ENCODE measurements around the gene TRAF4.
"Not testable (repeated sequence)": the region's sequence is repeated elsewhere in the genome, so short reads cannot be mapped to it uniquely, and the experiment has no call there.

The TRAF4 gene

DNA sequence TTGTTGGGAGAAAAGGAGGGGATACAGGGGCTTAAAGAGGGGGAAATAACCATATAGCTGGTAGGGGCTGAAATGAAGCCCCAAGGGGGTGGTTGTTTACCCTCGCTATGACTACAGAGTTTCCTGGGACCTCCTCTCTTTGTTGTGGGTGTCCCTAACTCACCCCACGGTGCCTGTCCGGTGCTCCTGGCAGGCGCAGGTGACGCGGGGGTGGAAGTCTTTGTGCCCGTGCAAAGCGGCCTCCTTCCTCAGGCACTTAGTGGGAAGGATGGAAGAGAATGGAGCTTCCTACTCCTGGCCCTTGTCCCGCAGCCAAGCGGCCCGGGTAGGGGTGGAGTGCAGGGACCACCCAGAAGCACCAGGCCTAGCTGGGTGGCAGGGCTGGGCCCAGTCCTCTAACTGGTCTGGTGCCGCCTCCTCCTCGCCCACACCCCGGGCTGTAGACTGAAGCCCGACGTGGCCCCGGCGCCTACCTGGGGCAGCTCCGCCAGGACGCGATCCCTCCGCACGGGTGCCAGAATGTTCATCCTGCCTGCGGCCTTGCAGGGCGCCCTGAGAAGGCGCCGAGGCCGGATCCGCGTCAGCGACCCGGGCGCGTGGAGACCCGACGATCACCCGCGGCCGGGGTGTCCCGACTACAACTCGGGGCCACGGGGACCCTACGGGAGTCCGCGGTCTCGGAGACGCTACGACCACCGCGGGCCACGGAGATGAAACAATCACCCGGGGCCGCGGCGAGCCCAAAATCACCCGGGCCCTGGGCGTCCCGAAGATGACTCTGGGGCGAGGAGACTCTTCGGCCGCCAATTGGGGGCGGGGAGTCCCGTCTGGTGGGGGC, 26.9 kb upstream of the TRAF4 start:
- DNase-seq: no peak

DNA sequence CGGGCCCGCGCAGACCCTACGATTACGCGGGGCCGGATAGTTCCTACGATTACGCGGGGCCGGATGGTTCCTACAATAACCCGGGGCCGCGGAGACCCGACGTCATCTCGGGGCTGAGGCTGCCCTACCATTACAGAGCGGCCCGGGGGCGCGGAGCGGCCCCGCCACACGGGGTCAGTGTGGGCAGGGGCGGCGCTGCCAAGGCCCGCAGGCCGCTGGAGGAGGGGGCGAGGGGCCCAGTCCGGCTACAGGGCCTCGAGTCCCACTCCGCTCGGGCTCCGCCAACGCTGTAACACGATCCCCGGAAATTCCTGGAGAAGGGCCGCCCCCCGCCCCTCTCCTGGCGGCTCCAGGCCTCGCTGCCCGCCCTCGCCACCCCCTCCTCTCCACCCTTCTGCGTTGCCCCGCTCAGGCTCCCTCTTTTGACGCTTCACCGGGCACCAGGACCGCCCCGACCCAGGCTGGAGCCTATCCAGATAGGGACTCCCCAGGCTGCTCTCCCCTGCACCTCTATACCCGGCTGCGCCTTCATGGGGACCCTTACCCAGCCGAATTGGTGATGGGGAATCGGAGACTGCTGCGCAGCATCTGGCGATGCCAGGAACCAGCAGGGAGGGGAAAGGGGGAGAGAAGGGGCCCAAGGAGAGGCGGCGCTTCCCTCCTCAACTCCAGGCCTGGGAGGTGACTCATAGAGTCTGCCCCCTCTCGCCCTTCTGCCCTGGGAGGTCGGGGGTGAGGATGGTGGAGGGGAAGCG, 26.1 kb upstream of the TRAF4 start, which contains the start of gene RAB34:
TSS of gene RAB34 (minus strand) at position 291 of the 755 bp plus-strand sequence. CDS start 602 bp downstream, outside the sequence.
- DNase-seq: no peak

DNA sequence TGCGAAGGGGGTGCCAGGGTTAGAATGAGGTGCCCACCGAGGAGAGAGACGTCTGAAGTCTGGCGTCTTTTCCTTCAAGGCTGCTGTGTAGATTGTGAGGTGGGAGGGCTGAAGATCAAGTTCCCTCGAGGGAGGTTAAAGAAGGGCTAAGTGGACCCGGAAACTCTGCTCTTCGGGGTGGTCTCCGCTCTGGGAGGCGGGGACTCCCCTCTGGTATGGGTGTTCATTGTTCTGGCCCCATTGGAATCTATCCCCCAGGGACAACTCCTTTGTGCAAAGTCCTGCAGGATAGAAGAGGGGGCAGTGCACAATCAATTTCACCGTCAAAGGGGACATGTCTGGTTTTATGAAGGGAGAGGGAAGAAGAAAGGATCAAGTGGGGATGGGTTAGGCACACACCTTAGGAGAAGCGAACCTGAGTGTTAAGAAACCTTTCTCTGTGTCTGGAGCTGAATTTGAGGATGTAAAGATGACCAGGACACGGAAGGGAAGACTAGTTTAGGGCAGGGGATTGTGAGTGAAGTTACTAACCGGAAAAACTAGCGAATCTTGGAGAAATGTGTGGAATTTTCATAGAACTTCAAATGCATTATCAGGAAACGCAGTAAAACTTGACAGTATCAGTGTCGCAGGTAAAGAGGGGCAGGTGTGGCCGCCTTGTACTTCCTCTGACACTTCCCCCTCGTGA, 25.3 kb upstream of the TRAF4 start:
- DNase-seq: no peak

- no peak for DNase-seq
Observed at GRCh38 chr17:28719021-28719433, 24.8 kb upstream of the TRAF4 start.

DNA sequence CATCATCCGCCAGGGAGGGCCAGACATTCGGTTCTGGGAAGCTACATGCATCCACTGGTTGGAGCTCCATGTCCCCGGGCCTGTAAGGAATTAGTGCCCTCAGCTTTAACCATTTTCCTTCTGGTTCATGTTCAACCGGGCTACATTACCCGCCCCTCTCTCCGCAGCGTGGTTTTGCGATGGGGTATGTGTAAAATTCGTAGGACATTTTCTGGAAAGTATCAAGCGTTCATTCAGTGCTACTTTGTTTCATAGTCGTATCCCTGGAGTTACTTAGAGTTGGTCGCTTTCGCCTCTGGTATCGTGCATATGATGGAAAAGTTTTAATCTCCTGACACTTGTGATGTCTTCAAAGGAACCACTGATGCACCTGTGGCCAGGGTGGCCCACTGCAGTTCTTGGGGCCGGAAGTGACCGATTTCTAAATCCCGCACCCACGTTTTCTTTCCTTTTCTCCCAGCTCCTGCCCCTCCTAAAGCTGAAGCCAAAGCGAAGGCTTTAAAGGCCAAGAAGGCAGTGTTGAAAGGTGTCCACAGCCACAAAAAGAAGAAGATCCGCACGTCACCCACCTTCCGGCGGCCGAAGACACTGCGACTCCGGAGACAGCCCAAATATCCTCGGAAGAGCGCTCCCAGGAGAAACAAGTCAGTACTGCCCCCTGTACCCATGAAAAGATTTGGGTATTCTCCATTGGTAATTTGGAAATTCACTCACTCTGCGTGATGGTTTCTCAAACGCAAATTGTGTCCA, 23.4 kb upstream of the TRAF4 start:
- peak; percentile 29 for DNase-seq

DNA sequence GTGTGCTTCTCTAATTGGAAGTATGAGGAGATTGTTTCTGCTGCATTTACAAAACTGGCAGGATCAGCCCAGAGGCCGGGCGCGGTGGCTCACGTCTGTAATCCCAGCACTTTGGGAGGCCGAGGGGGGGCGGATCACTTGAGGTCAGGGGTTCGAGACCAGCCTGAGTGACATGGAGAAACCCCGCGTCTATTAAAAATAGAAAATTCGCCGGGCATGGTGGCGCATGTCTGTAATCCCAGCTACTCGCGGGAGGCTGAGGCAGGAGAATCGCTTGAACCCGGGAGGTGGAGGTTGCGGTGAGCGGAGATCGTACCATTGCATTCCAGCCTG, 22.8 kb upstream of the TRAF4 start:
- not testable (repeated sequence) for DNase-seq

DNA sequence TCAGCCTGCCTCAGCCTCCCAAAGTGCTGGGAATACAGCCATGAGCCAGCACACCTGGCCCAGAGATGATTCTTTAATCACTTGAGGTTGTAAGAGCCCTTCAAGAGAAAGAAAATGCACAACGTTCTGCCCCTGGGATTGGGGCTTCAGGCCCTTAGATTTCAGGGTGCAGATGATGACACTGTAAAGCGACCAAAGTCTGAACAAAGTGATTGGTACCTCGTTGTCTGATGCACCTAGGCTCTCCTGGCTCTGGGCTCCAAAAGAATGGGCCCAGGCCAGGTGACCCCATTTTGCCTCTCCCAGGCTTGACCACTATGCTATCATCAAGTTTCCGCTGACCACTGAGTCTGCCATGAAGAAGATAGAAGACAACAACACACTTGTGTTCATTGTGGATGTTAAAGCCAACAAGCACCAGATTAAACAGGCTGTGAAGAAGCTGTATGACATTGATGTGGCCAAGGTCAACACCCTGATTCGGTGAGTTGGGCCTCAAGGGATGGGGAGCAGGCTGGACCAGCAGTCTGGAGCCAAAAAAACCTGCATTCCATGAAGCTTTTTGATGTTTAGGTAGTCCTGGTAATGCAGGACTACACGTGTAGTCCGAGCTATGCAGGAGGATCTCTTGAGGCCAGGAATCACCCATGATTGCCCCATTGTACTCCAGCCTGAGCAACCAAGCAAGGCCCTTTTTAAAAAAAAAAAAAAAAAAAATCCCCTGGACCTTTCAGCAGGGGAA, 21.2 kb upstream of the TRAF4 start:
- no peak for DNase-seq

- DNase-seq: no peak
Observed at GRCh38 chr17:28723159-28723835, 20.5 kb upstream of the TRAF4 start.

GRCh38 chr17:28723836-28724499, 19.8 kb upstream of the TRAF4 start:
- not testable (repeated sequence) for DNase-seq

DNA sequence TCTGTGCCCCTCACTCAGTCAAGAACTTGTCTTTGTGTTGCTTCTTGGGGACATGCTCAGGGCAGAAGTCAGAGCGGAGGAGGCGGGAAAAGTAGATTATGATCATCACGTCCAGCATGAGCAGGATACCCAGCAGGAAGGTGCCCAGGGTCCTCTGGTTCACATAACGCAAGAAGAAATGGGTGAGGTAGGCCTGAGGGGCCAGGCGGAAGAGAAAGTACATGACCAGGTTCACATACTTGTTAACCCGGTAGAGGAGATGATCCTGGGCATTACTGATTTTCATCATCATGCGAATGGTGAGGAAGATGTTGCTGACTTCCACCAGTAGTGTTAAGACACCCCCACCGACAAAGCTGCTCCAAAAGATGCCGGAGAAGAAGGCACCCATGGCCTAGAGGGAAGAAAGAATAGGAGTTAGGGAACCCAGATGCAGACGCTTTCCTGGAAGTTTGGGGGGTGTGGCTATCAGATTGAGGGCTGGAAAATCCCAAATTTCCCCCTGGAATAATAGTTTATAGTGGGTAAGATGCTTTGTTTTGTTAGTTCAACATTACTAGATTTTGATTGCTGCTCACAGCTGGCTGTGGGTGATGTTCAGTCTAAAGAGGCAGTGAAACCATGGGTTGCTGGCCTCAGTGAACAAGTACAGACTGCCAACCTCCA, 19.2 kb upstream of the TRAF4 start:
- no peak for DNase-seq

DNA sequence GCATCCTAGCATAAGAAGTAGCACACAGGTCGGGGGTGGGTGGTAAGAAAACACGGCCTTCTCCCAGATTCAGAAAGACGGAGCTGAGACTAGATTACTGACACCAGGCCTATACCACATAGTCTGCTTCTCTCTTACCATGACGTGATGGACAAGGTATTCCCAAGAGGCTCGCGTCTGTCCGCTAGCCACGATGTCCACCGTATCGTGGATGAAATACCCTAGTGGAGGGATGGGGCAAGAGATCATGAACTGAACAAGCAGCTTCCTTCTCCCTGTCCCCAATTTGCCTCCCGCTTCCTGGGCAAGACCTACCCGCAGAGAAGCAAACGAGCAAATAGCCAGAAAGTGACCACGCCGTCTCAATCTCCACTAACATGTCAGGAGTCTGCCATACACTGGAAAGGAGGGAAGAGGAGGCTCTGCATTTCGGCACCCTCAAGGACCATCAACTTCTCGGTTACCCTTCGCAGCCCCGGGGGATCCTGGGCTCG, 18.6 kb upstream of the TRAF4 start:
- DNase-seq: no peak

DNA sequence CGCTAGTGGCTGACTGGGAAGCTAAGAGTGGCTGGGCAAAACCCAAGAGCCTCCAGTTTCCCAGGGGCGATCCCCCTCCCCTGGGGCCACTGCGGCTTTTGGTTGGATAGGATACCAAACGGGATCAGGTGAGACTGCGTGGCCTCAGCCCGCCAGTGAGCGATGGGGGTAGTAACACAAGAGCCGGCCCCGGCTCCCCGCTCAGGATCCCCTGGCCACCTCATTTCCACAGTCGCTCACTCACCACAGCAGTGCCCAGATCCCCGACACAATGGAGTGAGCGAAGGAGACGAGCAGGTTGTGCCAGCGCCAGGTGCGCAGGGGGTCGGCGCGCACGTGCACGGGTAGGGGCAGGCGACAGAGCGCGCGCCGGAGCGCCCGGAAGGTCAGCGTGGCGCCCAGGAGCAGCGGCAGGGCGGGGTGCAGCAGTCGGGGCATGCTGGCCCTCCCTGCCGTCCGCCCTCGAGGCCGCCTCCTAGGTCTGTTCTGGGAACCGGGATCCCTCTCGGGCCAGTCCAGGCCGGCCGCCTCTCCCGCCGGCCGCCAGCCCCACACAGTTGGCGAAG, 18.1 kb upstream of the TRAF4 start:
- DNase-seq: peak; percentile 35

DNA sequence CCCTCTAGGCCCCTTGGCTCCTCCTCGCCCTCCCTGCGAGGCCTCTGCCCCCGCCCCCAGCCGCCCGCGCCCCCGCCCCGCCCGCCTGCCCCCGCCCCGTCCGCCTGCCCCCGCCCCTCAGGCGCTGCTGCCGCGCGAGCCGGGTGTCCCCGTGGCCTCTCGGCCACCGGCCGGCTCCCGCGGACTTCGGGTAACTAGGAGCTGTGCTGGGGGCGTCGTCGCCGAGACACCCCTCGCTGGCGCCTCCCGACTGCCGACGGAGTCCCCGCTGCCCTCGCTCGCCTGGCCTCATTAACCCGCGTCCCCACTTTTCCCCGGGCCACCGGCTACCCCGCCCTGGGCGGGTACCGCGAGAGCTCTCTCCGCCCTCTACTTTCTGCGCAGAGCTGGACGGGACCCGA, 17.6 kb upstream of the TRAF4 start, which contains the start of gene TLCD1:
TSS of gene TLCD1 (minus strand) at position 8 of the 401 bp plus-strand sequence. CDS start 136 bp downstream, outside the sequence.
- peak; percentile 67 for DNase-seq

- DNase-seq: peak; percentile 87
Observed at GRCh38 chr17:28726627-28727491, 17.0 kb upstream of the TRAF4 start.

- DNase-seq: peak; percentile 96
Observed at GRCh38 chr17:28728364-28729200, 15.2 kb upstream of the TRAF4 start, which contains the start of gene NEK8. Gene NEK8, plus strand, starts transcription at chr17:28728788. Its CDS starts 26 bp downstream, at chr17:28728814.

GRCh38 chr17:28729950-28730330, 13.9 kb upstream of the TRAF4 start:
- DNase-seq: no peak

DNA sequence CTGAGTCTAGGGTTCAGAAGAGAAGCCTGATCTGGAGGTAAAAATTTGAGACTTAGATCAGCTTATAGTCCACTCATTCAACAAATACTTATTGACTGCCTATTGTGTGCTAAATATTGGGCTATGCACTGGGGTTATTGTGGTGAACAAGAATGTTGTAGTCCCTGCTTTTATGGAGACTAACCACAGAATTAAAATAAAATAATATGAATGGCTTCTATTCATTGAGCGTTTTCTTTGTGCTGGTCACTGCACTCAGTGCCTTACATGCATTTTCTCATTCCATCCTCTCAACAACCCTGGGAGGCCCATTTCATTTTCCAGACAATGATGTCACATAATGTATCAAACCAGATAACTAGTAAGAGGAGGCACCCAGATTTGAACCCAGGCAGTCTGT, 10.5 kb upstream of the TRAF4 start:
- no peak for DNase-seq

All from central memory CD4-positive, alpha-beta T cell (primary cell).